GM23248 (cell line): ENCODE data around the gene RPN1. TPM values are rescaled to one million over a fixed set of nuclear protein-coding genes. Genes with fewer than 3 reads are reported as not detected.
A peak's percentile ranks its signal among the peaks of the same experiment; 100 is the strongest.

ENCODE experiments used
- DNase-seq: peaks from one replicate; pipeline ENCODE4 v3.0.0-alpha.2; 2015
- H2AFZ ChIP-seq: fragments of 200-600 bp; sonication (generic); 2 replicates; pipeline ENCODE4 v1.6.1; 2016; ENCODE audit warnings: antibody characterized with exemption
- H3F3A ChIP-seq: fragments of 200-600 bp; sonication (generic); 2 replicates; pipeline ENCODE4 v1.6.1; 2016; ENCODE audit warnings: mild to moderate bottlenecking, antibody characterized with exemption, mixed run types; ENCODE audit not compliant: insufficient read depth
- H3K27ac ChIP-seq: fragments of 200-600 bp; sonication (generic); 2 replicates; pipeline ENCODE4 v1.5.1; 2016; ENCODE audit warnings: mild to moderate bottlenecking
- H3K27me3 ChIP-seq: fragments of 200-600 bp; sonication (generic); replicated peaks from 2 replicates; pipeline ENCODE4 v1.6.1; 2016; ENCODE audit warnings: mild to moderate bottlenecking; ENCODE audit not compliant: insufficient read depth
- H3K36me3 ChIP-seq: fragments of 200-600 bp; sonication (generic); 2 replicates; pipeline ENCODE4 v1.6.1; 2016; ENCODE audit warnings: low read depth, mild to moderate bottlenecking
- H3K4me1 ChIP-seq: fragments of 200-600 bp; sonication (generic); 2 replicates; pipeline ENCODE4 v1.6.1; 2016; ENCODE audit warnings: mild to moderate bottlenecking; ENCODE audit not compliant: insufficient read depth
- H3K4me2 ChIP-seq: fragments of 200-600 bp; sonication (generic); one replicate; pipeline ENCODE4 v1.6.1; 2016; ENCODE audit warnings: mild to moderate bottlenecking; ENCODE audit not compliant: unreplicated experiment
- H3K4me3 ChIP-seq: fragments of 200-600 bp; sonication (generic); 2 replicates; pipeline ENCODE4 v1.5.1; 2016; ENCODE audit warnings: mild to moderate bottlenecking
- H3K79me2 ChIP-seq: fragments of 200-600 bp; sonication (generic); 2 replicates; pipeline ENCODE4 v1.6.1; 2016; ENCODE audit warnings: mild to moderate bottlenecking; ENCODE audit not compliant: insufficient read depth
- H3K9ac ChIP-seq: fragments of 200-600 bp; sonication (generic); 2 replicates; pipeline ENCODE4 v1.6.1; 2016; ENCODE audit warnings: mild to moderate bottlenecking
- H3K9me2 ChIP-seq: fragments of 200-600 bp; sonication (generic); 2 replicates; pipeline ENCODE4 v1.6.1; 2016; ENCODE audit warnings: mixed run types, mild to moderate bottlenecking, moderate library complexity; ENCODE audit not compliant: insufficient read depth
- H3K9me3 ChIP-seq: fragments of 200-600 bp; sonication (generic); one replicate; pipeline ENCODE4 v1.6.1; 2017; ENCODE audit warnings: low read depth
- H4K20me1 ChIP-seq: fragments of 200-600 bp; sonication (generic); 2 replicates; pipeline ENCODE4 v1.6.0; 2016; ENCODE audit not compliant: insufficient read depth
- EZH2 ChIP-seq: fragments of 200-600 bp; sonication (generic); IDR thresholded peaks from 2 replicates; pipeline ENCODE4 v1.6.1; 2018; ENCODE audit warnings: antibody characterized with exemption, mild to moderate bottlenecking; ENCODE audit not compliant: insufficient read depth, poor library complexity, severe bottlenecking
- EZH2phosphoT487 ChIP-seq: fragments of 200-600 bp; sonication (generic); IDR thresholded peaks from 2 replicates; pipeline ENCODE4 v1.6.1; 2018; ENCODE audit warnings: antibody characterized with exemption, moderate library complexity, mild to moderate bottlenecking, low read depth; ENCODE audit not compliant: insufficient read depth
- WGBS, 2 experiments: methylation state at CpG; one replicate each; pipeline ENCODE4 v1.1.6; 2015 to 2017; ENCODE audit warnings: low lambda C conversion rate in 2 of 2, low coverage in 1 of 2; ENCODE audit errors: missing lambda C conversion rate in 2 of 2; 5-methylcytosine and 5-hydroxymethylcytosine counted together
- in situ Hi-C: fragments of 300-500 bp; cut with MboI; formaldehyde crosslinking; loops from 2 replicates; pipeline ENCODE4 v1.15.0; 2020
- polyA plus RNA-seq: library from polyadenylated mRNA; unstranded; fragments of >200 nt; fragmentation: Nextera tagmentation; extraction: Ambion mirVana; gene quantifications from 2 replicates; pipeline ENCODE4 v1.2.1, GENCODE V29; 2016
- total RNA-seq: library from RNA; depleted of rRNA; stranded (reverse); fragments of >200 nt; shearing (Covaris generic); gene quantifications from 2 replicates; pipeline ENCODE4 v1.2.3, GENCODE V29; 2014

The RPN1 gene
- total and polyA plus RNA-seq, 2 experiments from 2014 or later, result 330 to 393 TPM

- DNase-seq, result no peak
- Histone ChIP-seq H4K20me1 (no peaks in the 10 kb centered on the region), H3F3A (peaks cover 31% of the 10 kb centered on the region), H2AFZ (peak overlapping the region; percentile 39; the same call in 1 of the 2 replicates), H3K9me3 (no peaks in the 10 kb centered on the region), H3K4me1 (peaks cover 21% of the 10 kb centered on the region), H3K9ac (peak overlapping the region; percentile 70), H3K27ac (0 out of 2 replicates have a peak overlapping the region, but pooled peaks have one; percentile 8), H3K4me2 (peak overlapping the region; percentile 52), H3K4me3 (peak overlapping the region; percentile 83), H3K79me2 (peaks cover 46% of the 10 kb centered on the region), H3K9me2 (no peaks in the 10 kb centered on the region), H3K27me3 (no peaks in the 10 kb centered on the region), H3K36me3 (peaks cover 10% of the 10 kb centered on the region)
- TF ChIP-seq EZH2, result no peak
- no peak for TF ChIP-seq EZH2phosphoT487
- in situ Hi-C loops, result no loop called here
- 57 to 66% methylated on average over 8 to 9 of the region's 9 CpGs for WGBS, 2 experiments
Observed at GRCh38 chr3:128617270-128617556, 33.4 kb downstream of the RPN1 start.

- in situ Hi-C loops, result no loop called here
- H3K4me2 ChIP-seq, result peak overlapping the region; percentile 52
Observed at GRCh38 chr3:128616516-128617269, 33.9 kb downstream of the RPN1 start.

GRCh38 chr3:128614076-128614475 lies 36.5 kb downstream of the RPN1 start:
- Histone ChIP-seq H3F3A (peaks cover 9% of the 10 kb centered on the region), H2AFZ (no peak overlapping the region), H3K27ac (no peak overlapping the region), H3K36me3 (no peaks in the 10 kb centered on the region), H3K9me3 (no peaks in the 10 kb centered on the region), H3K9ac (no peak overlapping the region), H3K79me2 (peaks cover 21% of the 10 kb centered on the region), H3K27me3 (no peaks in the 10 kb centered on the region), H3K4me1 (peaks cover 8% of the 10 kb centered on the region), H4K20me1 (no peaks in the 10 kb centered on the region), H3K4me3 (no peak overlapping the region), H3K9me2 (no peaks in the 10 kb centered on the region), H3K4me2 (no peak overlapping the region)
- TF ChIP-seq EZH2, result no peak
- TF ChIP-seq EZH2phosphoT487, result no peak
- no peak for DNase-seq
- WGBS, 2 experiments, result 93 to 95% methylated on average over 1 of the region's 1 CpG
- in situ Hi-C loops, result no loop called here

More at GRCh38 chr3:128616516-128617269, 33.9 kb downstream of the RPN1 start:
- no peaks in the 10 kb centered on the region for H4K20me1 ChIP-seq
- peaks cover 41% of the 10 kb centered on the region for H3K79me2 ChIP-seq
- H3K4me1 ChIP-seq, result peaks cover 21% of the 10 kb centered on the region
- DNase-seq, result no peak
- no peaks in the 10 kb centered on the region for H3K27me3 ChIP-seq
- no peak overlapping the region; the same call in 1 of the 2 replicates for H2AFZ ChIP-seq
- peaks cover 31% of the 10 kb centered on the region for H3F3A ChIP-seq
- 81 to 88% methylated on average over 15 to 16 of the region's 16 CpGs for WGBS, 2 experiments
- TF ChIP-seq EZH2phosphoT487 (no peak), EZH2 (no peak)
- H3K9me3 ChIP-seq, result no peaks in the 10 kb centered on the region
- no peaks in the 10 kb centered on the region for H3K9me2 ChIP-seq
- H3K4me3 ChIP-seq, result no peak overlapping the region; the same call in 1 of the 2 replicates
- H3K27ac ChIP-seq, result no peak overlapping the region
- peaks cover 5% of the 10 kb centered on the region; the same call in 1 of the 2 replicates for H3K36me3 ChIP-seq
- H3K9ac ChIP-seq, result peak overlapping the region; percentile 70

GRCh38 chr3:128613083-128613829 lies 37.4 kb downstream of the RPN1 start:
- H3K4me2 ChIP-seq, result no peak overlapping the region
- TF ChIP-seq EZH2 (no peak), EZH2phosphoT487 (no peak)
- no peak overlapping the region for H2AFZ ChIP-seq
- H3K9me2 ChIP-seq, result no peaks in the 10 kb centered on the region
- no peaks in the 10 kb centered on the region for H3K36me3 ChIP-seq
- H3K9me3 ChIP-seq, result no peaks in the 10 kb centered on the region
- peaks cover 13% of the 10 kb centered on the region; the same call in 1 of the 2 replicates for H3K79me2 ChIP-seq
- in situ Hi-C loops, result no loop called here
- DNase-seq, result no peak
- 0 out of 2 replicates have a peak, but pooled peaks cover under 1% of the 10 kb centered on the region for H3F3A ChIP-seq
- no peak overlapping the region for H3K9ac ChIP-seq
- no peak overlapping the region for H3K27ac ChIP-seq
- H3K27me3 ChIP-seq, result no peaks in the 10 kb centered on the region
- WGBS, 2 experiments, result 89 to 90% methylated on average over 16 of the region's 16 CpGs
- H3K4me3 ChIP-seq, result no peak overlapping the region
- H3K4me1 ChIP-seq, result 0 out of 2 replicates have a peak, but pooled peaks cover under 1% of the 10 kb centered on the region
- H4K20me1 ChIP-seq, result no peaks in the 10 kb centered on the region
